PC-3 (cell line): Measurements from ENCODE around the gene PRRX1.

Source experiments
- EZH2 ChIP-seq: fragments of 300-600 bp; sonication (generic); IDR thresholded peaks from one replicate; pipeline ENCODE4 v1.6.1; 2017; ENCODE audit warnings: antibody characterized with exemption, mild to moderate bottlenecking, low read length; ENCODE audit not compliant: unreplicated experiment
- EZH2phosphoT487 ChIP-seq: fragments of 300-600 bp; sonication (generic); IDR thresholded peaks from 2 replicates; pipeline ENCODE4 v1.6.1; 2018; ENCODE audit warnings: mild to moderate bottlenecking, antibody characterized with exemption, low read length, borderline replicate concordance
- TF ChIP-seq, protein P1 (sequence below): fragments of 300-600 bp; sonication (generic); conservative IDR thresholded peaks from 2 replicates; pipeline ENCODE4 v1.5.1; 2017; ENCODE audit warnings: antibody characterized with exemption, low read depth, mild to moderate bottlenecking, low read length

DNA sequence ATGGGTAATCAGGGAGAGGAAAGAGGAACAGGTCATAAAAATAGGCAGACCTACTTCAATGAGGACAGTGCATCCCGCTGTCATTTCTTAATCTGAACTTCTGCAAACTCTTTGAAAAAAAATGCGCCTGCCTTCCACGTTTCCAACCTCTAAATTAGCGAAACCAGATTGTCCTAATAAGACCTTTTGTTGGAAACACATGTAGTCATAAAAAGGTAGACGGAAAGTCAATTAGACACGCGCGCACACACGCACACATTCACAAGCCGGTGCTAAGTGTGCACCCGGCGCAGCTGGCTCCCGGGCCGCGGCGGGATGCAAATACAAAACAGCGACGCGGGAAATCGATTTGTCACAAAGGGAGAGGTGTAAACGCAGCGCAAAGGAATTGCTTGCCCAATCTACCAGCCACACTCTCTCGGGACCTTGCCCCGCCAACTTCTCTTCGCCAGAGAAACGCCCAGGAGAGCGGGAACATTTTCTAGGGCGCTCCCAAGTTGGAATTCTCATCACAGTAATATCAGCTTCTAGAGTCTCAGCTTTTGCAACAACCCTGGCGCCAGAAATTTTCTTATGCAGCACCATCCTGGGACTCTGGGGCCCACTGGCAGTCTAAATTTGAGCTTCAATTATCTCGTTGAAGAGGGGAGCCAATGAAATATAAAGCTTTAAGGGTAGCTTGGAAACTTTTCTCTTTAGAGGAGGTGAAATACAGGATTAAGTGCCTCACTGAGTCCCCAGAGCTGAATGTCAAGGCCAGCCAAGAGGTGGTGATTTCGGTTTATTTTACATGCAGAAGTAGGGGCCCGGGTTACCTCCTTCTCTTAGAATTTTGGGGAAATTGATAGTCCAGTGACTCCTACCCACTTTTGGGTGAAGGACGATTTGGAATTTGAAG is 4.5 kb downstream of the PRRX1 start:
- TF ChIP-seq, protein P1, sequence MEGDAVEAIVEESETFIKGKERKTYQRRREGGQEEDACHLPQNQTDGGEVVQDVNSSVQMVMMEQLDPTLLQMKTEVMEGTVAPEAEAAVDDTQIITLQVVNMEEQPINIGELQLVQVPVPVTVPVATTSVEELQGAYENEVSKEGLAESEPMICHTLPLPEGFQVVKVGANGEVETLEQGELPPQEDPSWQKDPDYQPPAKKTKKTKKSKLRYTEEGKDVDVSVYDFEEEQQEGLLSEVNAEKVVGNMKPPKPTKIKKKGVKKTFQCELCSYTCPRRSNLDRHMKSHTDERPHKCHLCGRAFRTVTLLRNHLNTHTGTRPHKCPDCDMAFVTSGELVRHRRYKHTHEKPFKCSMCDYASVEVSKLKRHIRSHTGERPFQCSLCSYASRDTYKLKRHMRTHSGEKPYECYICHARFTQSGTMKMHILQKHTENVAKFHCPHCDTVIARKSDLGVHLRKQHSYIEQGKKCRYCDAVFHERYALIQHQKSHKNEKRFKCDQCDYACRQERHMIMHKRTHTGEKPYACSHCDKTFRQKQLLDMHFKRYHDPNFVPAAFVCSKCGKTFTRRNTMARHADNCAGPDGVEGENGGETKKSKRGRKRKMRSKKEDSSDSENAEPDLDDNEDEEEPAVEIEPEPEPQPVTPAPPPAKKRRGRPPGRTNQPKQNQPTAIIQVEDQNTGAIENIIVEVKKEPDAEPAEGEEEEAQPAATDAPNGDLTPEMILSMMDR, result no peak
- TF ChIP-seq EZH2 (no peak), EZH2phosphoT487 (no peak)
